ENCODE results near the gene SKP1.
"Not testable (repeated sequence)": the region's sequence is repeated elsewhere in the genome, so short reads cannot be mapped to it uniquely, and the experiment has no call there.

SKP1 gene

DNA sequence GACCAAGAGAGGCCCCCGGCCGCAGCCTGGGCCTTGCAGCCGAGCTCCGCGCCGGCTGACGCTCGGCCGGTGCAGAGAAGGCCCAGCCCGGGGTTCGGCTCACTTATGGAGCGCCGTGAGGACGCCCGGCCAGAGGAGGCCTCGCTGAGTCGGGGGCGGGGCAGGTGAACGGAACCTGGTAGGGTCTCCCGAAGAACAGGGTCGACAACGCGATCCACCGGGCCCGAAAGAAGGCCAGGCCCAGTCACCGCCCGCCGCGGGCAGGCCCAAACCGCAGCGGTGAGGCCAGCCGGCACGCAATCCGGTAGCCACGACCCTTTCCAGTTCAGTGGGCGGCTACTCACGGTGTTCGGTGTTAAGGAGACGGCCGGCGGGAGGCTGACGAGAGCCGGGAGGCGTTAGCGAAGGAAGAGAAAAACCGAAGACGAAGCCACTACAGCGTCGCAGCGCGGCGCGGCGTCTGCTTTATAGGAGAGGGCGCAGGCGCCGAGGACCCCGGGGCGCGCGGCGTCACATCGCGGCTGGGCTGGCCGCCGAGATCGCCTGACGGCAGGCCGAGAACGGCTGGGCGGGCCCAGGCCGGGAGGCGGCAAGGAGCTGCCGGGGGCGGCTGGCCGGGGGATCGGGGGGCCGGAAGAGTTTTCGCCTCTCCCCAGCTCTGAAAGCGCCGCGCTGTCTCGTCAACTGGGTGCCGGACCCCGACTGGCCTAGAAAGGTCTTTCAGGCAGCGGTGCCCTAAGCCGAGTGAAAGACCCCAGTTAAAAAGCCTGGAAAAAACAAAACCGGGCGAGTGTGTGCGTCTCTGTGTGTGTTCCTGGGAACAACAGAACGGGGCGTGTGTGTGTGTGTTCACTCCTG is at the start of gene SKP1:
Gene SKP1, minus strand, starts transcription at position 440 of the 858 bp plus-strand sequence. CDS start 2,928 bp downstream, outside the sequence.
- peak; percentile 45 for DNase-seq

DNA sequence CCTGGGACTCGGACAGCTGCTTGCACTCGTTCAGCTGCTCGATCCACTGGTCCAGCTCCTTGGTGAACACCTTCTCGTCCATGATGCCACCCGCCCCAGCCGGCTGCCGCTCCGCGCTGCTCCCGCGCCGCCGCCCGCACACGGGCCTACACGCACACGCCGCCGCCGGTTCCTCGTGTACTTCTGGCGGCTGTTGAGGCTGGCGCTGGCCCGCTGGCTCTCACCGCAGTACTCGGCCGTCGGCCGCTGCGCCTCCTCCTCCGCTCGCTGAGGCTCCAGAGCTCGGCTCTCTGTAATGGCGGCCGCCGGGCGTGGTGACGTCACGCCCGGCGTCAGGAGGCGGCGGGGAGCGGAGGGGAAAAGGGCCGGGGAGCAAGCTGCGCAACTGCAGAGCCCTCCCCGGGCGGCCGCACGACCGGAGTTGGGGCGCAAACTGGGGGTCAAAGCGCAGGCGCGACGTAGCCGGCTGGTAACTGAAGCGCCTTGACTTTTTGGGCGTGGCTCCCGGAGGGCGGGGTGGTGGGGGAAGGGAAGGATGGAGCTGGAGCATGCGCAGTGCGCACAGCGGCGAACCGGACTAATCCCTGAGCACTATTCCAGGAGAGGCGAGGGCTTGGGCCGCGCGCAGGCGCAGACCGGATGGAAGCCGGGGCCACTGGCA is 49.2 kb upstream of the SKP1 start, which contains the start of gene PPP2CA:
Gene PPP2CA, minus strand, starts transcription at position 294 of the 661 bp plus-strand sequence. Its CDS starts 212 bp downstream, at position 82.
- peak; percentile 93 for DNase-seq

DNA sequence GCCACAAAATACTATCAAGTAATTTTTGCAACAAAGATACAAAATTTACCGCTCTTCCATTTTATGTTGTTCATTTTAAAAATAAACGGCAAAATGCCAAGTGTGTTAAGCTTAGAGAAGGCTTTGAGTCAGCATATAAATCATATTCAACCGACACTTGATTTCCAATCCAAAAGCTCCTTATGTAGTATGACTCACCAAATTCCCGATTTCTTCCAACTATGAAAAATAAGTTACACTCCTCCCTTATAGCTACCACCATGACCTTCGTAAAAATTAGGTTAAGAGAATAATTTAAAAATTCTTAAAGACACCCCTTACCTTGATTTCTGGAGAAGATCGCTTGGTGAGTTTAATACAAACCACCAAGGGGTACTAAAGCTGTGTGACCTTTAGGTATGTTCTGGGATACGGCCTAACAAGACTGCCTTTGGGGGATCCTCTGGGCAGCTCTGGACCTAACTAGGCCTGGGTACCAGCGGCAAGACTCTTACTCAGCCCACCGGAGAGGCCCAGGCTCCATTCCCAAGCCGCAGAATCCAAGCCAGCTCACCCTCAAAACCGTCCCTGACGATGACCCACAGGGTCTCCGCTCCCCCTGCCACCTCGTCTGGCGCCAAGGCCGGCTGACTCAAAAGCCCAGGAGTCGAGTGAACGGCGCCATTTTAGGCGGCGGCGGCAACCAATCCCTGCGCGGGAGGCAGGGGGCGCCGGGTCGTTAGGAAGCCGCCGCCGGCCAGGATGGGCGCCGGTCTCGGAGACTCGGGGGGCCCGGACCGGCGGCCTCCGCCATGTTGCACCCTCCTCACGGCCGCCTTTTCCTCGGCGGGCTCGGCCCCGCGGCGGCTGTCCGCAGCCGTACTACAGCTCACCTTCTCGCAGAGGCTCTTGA is 48.4 kb upstream of the SKP1 start:
- DNase-seq = peak; percentile 37

DNA sequence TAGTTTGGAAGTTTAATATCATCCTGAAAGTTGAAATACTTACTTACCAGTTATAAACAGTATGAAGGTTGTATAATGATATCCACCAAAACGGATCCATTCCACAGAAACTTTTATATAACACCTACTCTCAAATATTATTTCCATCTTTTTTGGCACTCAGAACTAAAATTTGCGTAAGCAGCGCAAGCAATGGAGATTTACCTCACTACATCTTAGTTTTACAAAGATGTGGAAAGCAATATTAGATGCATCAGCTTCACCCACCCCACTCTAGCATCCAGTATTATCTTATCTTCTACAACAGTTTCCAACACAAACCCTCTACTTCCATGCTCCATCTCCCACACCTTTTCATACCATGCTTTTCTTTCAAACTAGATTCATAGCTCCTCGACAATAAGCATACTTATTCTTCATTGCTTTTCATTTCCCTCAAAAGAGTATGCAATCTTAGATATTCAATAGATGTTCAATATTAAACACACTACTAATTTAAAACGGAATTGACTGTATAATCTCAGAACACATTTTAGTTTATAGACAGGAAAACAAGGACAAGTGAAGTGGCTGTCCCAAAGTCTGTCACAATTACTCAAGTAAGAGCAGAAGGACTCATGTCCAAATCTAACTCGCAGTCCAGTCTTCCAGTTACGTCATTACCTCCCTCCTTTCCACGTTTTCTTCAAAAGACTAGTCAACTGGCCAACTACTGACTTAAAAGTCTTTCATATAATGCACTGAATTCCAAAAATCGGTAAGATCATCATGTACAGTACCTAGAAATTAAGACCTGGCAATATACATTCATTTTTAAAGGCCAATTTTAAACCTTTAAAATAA is 46.9 kb upstream of the SKP1 start:
- no peak for DNase-seq

DNA sequence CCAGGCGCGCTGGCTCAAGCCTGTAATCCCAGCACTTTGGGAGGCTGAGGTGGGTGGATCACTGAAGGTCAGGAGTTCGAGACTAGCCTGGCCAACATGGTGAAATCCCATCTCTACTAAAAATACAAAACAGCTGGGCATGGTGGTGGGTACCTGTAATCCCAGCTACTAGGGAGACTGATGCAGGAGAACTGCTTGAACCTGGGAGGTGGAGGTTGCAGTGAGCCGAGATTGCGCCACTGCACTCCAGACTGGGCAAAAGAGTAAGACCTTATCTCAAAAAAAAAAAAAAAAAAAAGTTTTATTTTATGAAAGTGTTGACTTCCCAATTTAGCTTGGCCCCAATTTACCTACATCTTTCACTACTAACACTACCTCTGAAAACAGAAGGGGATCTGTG is 44.9 kb upstream of the SKP1 start:
- DNase-seq = not testable (repeated sequence)

DNA sequence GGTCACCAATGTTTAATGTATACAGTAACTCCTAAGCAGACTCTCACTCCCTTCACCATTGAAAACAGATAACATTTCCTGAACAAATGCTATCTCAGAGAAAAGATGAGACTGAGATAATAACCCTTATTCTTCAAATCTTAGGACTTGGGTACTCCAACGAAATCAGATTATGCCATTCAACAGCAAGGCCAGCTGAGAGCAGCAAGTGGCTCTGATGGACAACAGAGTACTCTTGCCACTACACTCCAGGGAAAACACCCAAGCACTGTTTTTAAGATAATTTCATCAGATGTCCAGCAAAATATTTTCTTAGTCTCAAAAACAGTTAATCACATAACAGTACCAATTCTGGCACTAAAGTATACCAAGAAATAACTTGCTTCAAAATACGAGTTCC is 39.0 kb upstream of the SKP1 start:
- DNase-seq = no peak

DNA sequence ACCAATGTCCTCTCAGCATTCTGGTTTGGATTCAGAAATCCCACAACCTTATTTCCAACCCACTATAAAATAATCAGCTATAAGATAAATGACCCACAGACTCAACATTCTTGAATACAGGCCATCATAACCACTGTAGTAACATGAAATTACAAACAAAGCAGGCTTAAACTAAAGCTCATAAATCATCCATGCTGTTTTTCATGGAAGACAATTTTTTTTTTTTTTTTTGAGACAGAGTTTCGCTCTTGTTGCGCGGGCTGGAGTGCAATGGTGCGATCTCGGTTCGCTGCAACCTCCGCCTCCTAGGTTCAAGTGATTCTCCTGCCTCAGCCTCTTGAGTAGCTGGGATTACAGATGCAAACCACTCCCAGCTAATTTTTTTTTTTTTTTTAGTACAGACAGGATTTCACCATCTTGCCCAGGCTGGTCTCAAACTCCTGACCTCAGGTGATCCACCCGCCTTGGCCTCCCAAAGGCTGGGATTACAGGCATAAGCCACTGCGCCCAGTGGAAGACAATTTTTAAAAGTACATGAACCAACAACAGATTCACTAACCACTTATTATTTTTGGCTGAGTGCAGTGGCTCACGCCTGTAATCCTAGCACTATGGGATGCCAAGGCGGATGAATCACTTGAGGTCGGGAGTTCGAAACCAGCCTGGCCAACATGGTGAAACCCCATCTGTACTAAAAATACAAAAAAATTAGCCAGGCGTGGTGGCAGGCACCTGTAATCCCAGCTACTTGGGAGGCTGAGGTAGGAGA is 34.7 kb upstream of the SKP1 start:
- not testable (repeated sequence) for DNase-seq

DNA sequence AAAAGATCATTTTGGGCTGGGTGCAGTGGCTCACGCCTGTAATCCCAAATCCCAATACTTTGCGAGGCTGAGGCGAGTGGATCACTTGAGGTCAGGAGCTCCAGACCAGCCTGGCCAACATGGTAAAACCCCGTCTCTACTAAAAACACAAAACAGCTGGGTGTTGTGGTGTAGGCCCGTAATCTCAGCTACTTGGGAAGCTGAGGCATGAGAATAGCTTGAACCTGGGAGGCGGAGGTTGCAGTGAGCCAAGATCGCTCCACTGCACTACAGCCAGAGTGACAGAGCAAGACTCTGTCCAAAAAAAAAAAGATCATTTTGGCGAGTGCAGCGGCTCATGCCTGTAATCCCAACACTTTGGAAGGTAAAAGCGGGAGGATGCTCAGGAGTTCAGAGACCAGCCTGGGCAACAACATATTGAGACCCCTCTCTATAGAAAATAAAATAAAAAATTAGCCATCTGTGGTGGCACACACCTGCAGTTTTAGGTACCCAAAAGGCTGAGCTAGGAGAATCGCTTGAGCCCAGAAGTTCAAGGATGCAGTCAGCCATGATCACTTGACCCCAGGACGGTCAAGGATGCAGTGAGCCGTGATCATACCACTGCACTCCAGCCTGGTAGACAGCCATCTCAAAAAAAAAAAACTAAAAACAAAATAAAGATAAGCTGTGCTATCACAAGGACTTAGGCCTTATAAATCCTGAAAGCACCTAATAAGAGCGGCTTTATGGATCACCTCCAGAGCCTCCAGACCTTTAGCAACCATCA is 32.9 kb upstream of the SKP1 start:
- no peak for DNase-seq

DNA sequence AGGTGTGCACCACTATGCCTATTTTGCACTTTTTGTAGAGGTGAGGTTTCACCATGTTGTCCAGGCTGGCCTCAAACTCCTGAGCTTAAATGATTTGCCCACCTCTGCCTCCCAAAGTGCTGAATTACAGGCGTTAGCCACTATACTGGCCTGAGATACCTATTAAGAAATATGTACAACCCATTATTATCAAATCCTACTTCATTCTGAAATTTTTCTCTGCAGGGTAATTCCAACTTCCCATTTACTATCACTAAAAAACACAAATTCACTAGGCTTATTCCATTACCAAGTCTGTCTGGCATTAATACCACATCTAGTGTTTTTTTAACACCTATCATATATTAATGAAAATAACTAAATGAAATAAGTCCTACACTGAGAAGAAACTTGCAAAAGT is 30.9 kb upstream of the SKP1 start:
- DNase-seq = no peak

DNA sequence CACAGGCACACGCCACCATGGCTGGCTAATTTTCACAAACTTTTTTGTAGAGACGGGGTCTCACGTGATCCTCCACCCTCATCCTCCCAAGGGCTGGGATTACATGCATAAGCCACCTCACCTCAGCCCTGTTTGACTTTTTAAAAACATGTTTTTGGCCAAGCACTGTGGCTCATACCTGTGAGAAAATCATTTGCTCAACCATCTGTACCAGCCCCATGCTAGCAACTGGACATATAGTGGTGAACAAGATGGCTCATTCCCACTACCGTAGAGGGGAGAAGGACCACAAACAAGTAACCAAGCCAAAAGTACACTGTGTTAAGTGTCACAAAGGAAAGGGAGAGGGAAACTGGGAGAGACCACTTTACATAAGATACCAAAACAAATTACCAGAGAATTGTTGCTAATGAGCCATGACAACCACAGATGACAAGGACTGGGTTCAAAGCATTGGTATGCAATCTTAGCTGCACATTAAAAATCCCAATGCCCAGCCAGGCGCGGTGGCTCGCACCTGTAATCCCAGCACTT is 29.9 kb upstream of the SKP1 start:
- DNase-seq = no peak

DNA sequence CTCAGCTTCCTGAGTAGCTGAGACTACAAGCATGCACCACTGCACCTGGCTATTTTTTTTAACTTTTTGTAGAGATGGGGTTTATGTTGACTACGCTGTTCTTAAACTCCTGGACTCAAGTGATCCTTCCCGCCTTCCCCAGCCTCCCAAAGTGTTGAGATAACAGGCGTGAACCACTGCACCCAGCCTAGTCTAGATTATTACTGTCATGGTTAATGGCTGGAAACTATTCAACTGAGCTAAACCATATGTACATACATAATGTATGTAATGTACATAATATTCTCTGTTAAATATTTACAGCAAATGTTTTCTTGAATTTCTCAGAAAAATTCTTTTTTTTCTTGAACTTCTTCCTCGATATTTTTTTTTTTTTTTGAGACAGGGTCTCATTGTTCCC is 27.8 kb upstream of the SKP1 start:
- DNase-seq = no peak

DNA sequence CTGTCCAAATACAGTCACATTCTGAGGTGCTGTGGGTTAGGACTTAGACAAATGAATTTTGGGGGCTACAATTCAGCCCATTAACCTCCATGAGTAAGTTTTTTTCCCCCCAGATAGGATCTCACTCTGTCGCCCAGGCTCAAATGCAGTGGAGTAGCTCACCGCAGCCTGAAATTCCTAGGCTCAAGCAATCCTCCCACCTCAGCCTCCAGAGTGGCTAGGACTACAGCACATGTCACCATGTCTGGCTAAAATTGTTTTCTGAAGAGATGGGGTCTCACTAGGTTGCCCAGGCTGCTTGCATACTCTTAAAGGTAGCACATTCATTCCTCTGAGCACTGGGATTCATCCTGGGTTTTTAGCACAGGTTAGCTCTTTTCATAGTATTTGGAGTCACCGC is 26.9 kb upstream of the SKP1 start:
- no peak for DNase-seq

DNA sequence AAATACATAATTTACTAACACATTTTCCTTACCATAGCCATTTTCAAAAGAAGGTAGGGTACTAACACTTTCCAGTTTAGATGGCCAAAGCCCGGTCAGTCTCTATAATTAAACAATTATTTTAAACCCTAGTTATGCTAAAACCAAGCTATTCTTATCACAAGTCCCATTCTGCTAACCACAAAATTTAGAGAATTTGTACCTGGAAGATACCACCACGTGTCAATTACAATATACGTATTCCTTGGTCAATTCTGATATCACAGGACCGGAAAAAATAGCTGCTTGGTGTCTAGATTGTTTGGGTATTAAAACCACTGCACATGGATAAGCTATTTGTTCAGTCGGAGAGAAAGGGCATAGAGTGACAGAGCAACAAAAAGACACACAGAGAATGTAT is 18.9 kb upstream of the SKP1 start:
- DNase-seq = no peak

DNA sequence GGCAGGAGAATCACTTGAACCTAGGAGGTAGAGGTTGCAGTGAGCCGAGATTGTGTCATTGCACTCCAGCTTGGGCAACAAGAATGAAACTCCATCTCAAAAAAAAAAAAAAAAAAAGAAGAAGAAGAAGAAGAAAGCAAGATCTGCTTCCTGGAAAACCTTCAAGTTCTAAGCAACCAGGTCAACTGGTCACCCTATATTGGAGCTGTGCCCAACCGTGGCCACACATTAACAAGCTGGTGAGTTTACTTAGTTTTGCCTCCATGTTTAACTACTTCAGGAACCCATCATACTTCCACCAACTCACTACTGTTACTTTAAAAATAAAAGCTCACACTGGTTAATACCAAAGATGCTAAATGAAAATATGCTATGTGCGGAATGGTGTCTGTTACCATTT is 12.3 kb upstream of the SKP1 start:
- DNase-seq = no peak

DNA sequence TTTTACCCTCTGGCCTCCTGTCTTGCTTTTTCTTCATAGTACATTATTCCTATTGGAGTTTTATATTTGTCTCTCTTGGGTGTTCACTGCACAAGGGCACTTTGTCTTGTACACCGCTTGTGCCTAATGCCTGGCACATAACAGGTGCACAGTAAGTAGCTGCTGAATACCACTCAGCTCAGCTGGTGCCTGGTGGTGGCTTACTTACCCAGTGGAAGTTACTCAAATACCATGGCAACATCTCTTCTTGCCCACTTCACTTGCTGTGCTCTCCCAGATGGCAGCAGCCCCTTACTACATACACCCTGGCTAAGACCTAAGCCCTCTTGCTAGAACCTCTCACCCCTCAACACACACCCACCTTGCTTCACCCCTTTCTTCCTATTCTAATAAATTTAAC is 11.3 kb upstream of the SKP1 start:
- no peak for DNase-seq

DNA sequence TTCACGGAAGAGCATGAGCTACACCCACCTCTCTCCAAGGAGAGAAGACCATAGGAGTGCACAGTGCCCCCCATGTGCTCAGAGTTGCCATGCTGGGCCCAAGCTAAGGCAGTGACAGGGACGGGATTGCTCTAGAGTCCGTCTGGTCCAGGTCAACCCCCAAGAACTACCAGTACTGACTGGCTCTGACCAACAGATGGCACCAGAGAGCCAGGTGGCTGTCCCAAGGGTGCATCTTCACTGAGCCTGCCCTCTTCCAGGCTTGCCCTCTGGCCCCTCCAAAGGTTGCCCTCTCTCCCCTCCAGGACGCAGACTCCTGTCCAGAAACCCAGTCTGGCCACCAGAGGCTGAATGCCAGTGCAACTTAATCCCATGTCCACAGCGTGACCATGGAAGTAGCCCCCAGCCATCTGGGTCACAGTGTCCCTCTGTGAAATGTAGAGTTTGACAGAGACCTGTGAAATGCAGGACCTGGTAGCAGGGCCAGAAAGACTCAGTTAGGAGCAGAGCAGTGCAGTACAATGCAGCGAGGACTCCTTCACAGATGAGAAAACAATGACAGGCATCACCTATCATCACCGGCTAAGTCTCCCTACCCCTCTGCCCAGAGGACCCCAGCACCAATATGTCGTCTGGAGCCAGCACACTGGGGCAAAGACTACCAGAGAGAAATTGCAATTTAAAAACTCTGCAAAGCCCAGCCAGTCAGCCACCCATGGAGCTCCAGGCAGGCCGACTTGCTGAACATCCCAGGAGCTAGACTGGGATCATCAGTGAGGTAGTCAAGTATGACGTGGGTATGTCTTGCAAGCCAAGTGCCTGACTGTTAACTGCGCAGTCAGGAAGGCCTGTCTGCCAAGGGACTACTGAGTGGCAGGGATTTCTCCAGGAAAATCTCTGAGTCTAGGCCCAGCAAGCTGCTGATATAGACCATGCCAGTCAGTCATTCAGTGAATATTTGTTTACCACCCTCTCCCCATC is 7.7 kb upstream of the SKP1 start:
- peak; percentile 23 for DNase-seq

DNA sequence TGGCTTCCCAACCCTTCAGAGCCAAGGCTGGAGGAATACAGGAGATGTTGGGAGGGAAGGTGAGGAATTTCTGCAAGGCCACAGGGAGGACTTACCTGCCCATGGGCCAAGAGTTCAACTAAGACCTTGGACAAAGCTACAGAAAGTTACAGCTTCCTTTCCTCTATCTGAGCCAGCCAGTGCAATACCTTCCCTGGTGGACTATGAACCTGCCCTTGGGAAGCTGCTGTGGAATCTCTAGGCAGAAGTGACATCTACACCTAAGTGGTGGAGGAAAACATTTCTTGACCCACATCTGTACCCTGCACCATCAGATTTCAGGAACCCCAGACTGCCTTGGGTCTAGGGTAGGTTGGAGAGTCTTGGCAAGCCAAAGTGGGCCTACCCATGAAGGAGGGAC is 6.7 kb upstream of the SKP1 start:
- DNase-seq = no peak

DNA sequence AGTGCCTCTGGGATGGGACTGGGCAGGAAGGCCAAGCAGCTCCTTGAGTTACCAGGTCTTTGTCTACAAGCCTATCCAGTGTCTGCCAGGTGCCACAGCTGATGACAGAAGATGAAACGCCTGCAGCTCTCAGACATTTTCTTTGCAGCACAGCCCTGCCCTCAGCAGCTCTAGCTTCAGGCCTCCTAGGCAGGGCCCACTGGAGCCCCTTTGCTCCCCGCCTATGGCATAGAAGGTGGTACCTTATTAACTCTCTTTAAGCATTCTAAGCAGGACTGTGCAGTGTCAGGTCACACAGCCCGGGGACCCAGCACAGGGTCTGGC is 1.3 kb upstream of the SKP1 start:
- no peak for DNase-seq

DNA sequence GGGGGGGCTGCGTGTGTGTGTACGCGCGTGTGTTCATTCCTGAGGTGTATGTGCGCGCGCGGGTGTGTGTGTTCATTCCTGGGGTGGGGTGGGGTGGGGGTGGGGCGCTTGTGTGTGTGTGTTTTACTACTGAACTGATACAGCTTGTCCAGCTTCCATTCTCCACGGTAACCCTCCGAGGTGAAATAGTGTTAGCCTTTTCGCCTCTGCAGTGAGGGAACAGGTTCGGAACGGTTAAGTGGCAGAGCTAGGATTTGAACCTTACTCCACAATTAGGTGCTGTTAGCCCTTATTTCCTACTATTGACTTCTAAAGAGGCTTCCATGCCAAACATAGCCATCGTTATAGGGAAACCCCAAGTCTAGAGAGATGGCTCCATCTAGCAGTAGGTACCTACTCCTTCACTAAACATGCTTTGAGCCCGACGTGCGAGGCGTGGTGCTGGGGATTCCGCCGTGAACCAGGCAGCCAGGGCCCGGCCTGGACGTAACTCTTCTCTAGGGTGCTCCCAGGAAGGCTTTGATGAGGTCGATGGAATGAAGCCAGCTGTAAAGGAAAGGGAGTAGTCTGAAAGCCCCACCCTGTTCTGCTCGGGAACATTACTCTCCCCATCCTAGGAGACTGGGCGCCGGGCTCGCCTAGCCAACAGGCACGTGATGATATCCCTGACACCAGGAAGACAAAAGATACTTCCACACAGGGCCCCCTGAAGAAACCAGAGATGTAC is 782 bp upstream of the SKP1 start:
- DNase-seq = no peak
